ENCODE measurements around the gene USHBP1.
"Not testable (repeated sequence)": the region's sequence is repeated elsewhere in the genome, so short reads cannot be mapped to it uniquely, and the experiment has no call there.

USHBP1 gene

GRCh38 chr19:17294051-17294891 is 29.7 kb upstream of the USHBP1 start:
- no peak for DNase-seq (ENCODE audit: low spot score)

- no peak for DNase-seq (ENCODE audit: low spot score)
Measured at GRCh38 chr19:17293605-17294004, 29.1 kb upstream of the USHBP1 start.

GRCh38 chr19:17292301-17293074 is 27.9 kb upstream of the USHBP1 start:
- DNase-seq (ENCODE audit: low spot score), result peak; percentile 82

DNA sequence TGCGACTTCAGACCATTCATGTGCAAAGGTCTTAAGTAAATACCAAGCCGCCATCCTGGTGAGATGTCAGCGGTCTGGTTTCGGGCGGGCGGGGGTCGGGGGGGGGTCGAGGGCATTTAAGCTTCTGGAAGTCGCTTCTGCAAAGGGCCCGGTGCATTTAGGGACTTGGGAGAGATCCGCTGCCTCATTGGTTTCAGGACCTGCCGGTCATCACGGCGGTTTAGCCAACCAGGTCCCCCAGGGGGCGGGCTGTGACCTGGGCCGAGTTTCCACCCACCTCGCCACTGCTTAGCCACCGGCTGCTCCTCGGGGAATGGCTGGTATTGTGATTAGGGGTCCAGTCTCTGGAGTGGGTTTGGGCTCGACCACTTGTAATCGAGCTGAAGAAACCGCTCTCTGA is 24.9 kb upstream of the USHBP1 start:
- DNase-seq (ENCODE audit: low spot score), result no peak

DNA sequence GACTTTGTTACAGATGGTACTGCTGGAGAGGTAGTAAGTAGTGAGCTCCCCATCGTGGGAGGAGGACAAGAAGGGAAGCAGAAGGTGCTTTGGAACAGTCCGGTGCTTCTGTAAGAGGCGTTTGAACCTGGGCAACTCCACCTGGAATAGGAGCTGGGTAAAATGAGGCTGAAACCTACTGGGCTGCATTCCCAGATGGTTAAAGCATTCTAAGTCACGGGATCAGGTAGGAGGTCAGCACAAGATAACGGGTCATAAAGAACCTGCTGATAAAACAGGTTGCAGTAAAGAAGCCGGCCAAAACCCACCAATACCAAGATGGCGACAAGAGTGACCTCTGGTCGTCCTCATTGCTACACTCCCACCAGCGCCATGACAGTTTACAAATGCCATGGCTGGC is 22.2 kb upstream of the USHBP1 start:
- DNase-seq (ENCODE audit: low spot score), result no peak

DNA sequence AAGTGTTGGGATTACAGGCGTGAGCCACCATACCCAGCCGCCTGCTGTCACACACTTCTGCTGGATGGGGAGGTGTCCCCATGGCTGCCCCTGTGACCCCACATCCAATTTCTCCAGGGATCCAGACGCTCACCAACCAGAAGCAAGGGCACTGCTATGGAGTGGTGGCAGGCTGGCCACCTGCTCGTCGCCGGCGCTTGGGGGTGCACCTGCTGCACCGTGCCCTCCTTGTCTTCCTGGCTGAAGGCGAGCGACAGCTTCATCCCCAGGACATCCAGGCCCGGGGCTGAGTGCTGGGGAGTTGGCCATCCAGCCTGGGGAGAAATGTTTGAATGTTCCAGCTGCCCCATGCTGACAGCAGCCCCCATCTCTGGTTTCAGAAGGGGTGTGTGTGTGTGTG is 21.7 kb upstream of the USHBP1 start:
- DNase-seq (ENCODE audit: low spot score), result no peak

- DNase-seq (ENCODE audit: low spot score), result no peak
Measured at GRCh38 chr19:17285415-17286135, 21.0 kb upstream of the USHBP1 start.

DNA sequence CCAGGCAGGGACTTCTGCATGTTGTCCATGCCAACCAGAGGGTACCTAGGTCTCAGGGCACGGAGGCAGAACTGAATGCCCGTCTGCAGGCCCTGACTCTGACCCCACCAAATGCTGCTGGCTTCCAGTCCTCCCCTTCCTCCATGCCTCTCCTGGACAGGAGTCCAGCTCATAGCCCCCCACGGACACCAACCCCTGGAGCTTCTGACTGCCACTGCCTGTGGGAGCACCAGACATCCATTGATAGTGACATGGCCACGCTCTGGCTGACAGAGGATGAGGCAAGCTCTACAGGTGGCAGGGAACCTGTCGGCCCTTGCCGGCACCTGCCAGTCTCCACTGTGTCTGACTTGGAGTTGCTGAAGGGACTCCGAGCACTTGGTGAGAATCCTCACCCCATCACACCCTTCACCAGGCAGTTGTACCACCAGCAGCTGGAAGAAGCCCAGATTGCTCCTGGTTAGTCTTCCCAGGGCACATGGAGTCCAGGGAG is 19.0 kb upstream of the USHBP1 start:
- no peak for DNase-seq (ENCODE audit: low spot score)

DNA sequence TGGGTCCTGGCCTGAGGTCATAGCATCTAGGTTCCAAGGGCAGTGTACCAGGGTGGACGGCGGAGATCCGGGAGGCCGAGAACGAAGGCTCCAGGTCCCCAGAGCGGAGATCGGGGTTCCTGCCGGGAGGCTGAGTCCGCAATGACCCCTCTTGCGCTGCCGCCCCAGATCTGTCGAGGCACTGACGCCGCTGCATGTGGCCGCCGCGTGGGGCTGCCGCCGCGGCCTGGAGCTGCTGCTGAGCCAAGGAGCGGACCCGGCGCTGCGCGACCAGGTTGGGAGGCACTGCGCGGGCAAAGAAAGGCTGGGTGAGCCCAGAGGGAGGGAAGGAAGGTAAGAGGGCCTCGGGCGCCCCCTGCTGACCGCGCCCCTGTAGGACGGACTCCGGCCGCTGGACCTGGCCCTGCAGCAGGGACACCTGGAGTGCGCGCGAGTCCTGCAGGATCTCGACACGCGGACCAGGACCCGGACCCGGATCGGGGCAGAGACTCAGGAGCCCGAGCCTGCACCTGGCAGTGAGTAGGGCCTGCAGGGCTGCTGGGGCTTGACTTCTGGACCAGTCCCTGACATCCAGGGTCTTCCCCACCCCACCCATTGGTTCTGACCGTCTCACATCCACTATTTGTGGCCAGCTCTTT is 18.1 kb upstream of the USHBP1 start:
- peak; percentile 88 for DNase-seq (ENCODE audit: low spot score)

GRCh38 chr19:17281391-17282304 is 17.1 kb upstream of the USHBP1 start, which contains the start of gene ANKLE1:
ANKLE1 (plus strand) TSS chr19:17281901; CDS start chr19:17281921, 20 bp downstream.
- DNase-seq (ENCODE audit: low spot score), result no peak

- no peak for DNase-seq (ENCODE audit: low spot score)
Measured at GRCh38 chr19:17279436-17279835, 14.9 kb upstream of the USHBP1 start.

DNA sequence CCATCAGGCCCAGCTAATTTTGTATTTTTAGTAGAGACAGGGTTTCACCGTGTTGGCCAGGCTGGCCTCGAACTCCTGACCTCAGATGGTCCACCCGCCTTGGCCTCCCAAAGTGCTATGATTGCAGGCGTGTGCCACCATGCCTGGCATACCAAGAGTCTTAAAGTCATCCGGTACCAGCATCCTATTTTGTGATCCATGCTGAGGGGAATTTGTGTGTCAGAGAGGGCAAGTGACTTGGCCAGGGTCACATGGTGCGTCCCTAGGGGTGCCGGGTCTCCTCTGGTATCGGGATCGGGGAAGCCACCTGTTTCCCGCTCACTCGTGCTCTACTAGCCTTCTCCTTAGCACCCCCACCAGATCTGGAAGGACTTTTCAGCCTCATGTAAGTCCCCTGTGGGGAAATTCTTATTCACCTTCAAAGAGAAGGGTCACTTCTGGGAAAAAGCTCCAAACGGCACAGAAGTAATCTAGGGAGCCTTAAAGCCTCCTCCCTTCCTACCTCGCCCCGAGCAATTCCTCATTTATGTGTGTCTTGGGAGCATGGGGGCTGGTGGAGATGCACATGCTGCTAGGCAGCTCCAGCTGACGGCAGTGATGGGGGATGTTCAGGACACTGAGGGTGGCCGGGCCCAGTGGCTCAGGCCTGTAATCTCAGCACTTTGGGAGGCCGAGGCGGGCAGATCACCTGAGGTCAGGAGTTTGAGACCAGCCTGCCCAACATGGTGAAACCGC is 11.1 kb upstream of the USHBP1 start:
- no peak for DNase-seq (ENCODE audit: low spot score)

GRCh38 chr19:17274892-17275291 is 10.3 kb upstream of the USHBP1 start:
- DNase-seq (ENCODE audit: low spot score), result not testable (repeated sequence)

DNA sequence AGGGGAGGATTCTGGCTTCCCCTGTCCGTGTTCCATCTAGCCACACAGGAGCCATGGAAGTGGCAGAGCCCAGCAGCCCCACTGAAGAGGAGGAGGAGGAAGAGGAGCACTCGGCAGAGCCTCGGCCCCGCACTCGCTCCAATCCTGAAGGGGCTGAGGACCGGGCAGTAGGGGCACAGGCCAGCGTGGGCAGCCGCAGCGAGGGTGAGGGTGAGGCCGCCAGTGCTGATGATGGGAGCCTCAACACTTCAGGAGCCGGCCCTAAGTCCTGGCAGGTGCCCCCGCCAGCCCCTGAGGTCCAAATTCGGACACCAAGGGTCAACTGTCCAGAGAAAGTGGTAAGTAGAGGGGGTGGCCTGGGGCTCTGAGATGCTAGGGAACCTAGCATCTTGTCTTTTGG is 4.2 kb upstream of the USHBP1 start:
- DNase-seq (ENCODE audit: low spot score), result no peak

GRCh38 chr19:17266975-17267788 is 2.6 kb upstream of the USHBP1 start, which contains the start of gene BABAM1:
BABAM1 (plus strand) TSS chr19:17267443; CDS start chr19:17268807, 1,364 bp downstream.
- DNase-seq (ENCODE audit: low spot score), result peak; percentile 96

GRCh38 chr19:17266589-17266974 is 2.0 kb upstream of the USHBP1 start:
- DNase-seq (ENCODE audit: low spot score), result no peak

DNA sequence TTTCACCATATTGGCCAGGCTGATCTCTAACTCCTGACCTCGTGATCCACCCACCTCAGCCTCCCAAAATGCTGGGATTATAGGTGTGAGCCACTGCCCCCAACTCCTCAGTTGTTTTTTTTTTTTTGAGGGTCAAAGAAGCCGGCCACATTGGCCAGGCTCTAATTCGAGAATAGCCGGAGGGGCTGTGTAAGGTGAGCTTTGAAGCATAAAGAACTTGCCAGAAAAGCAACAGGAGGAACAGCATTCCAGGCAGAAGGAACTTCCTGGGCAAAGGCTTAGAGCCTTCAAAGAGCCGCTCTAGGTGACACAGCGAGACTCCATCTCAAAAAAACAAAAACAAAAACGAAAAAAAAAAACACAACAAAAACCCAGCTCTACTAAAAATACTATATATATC is 1.5 kb upstream of the USHBP1 start:
- DNase-seq (ENCODE audit: low spot score), result no peak

DNA sequence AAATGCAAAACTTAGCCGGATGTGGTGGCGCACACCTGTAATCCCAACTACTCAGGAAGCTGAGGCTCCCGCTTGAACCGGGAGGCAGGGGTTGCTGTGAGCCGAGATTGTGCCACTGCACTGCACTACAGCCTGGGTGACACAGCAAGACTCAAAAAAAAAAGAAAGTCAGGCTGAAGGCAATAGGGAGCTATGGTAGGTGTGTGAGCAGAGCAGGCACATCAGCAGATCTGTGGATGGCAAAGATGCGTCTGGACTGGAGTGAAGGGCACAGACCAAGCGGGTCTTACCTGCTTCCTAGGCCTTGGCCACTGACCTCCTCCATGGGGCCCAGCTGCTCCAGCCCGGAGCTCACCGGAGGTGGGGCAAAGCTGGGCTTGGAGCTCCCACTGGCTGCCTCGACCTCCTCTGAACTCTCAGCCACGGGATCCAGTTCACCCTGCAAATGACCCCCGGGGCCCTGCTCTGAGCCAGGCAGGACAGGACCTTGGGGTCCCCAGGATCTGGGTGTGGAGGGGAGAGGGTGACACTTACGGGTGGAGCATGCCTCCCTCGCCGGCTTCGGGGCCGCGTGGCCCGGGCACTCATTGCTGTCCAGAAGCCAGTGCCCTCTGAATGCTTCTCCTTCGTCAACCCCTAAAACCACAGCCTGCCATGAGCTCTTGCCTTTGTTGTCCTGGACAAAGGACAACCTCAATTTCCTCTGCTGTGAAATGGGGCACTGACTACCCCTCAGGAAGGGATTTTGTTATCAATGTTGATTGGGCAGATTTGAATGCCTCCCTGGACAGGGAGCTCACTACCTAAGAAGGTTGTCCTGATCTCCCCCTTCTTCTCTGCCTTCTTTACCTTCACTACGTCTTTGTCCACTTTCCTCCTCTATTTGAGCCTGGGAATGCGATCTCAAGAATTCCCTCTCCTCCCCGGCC is 569 bp downstream of the USHBP1 start:
- DNase-seq (ENCODE audit: low spot score), result no peak

Measured in left forelimb (tissue), 1 donor.